Left cardiac atrium (tissue), 4 donors: Measurements from ENCODE around the gene BABAM1. TPM values are rescaled to one million over a fixed set of nuclear protein-coding genes. Genes with fewer than 3 reads are reported as not detected.

Experiments
- ATAC-seq, 2 donors: fragments of 200-7000 bp; cut with Tn5 transposase; one replicate each; pipeline ENCODE4 v1.9.1; 2020; ENCODE audit warnings: mild to moderate bottlenecking in 2 of 2, moderate library complexity in 2 of 2
- DNase-seq: peaks from one replicate; pipeline ENCODE4 v3.0.0-alpha.2; 2020
- intact Hi-C, 2 donors: fragments of 100-400 bp; cut with DNase I; formaldehyde crosslinking; loops; one replicate each; pipeline versions ENCODE4 v1.14.1 to v1.15.1; 2022 to 2023
- long read RNA-seq: library from polyadenylated mRNA; unstranded; transcript quantifications from one replicate; pipeline ENCODE4 v2.0.0, GENCODE V29; 2021
- total RNA-seq, 2 donors: library from RNA; stranded (reverse); fragmentation: NEBNext Ultra II Directional; extraction: Animal tissue kit (Norgen Biotek cat#: 25700); gene quantifications; one replicate each; pipeline ENCODE4 v1.2.1, GENCODE V29; 2021
- donor health status: DM: no; HTN: yes; CAD: no.
- donor health status: DM: no; HTN: yes; CAD: no; lungs with severe emphysema.
- donor health status: DM: yes; HTN: yes; CAD: no.
- donor health status: Dilated cardiomyopathy.

Gene BABAM1
- total RNA-seq: 10 to 100 TPM; 67.2 to 68.3 TPM
- long read RNA-seq, transcript BABAM1-201 (9 exons, 1,472 nt): minor isoform, 23 of 71 reads
- long read RNA-seq, transcript BABAM1-208 (9 exons, 1,470 nt): major isoform, 37 of 71 reads
- long read RNA-seq, partial matches to known transcripts: 0 of 71 reads
- long read RNA-seq, other reads (novel, unspliced or antisense): 8 of 71 reads

- ATAC-seq: peak; percentile 98
Observed at GRCh38 chr19:17266975-17267788, at the start of gene BABAM1. BABAM1 (plus strand) TSS chr19:17267443; CDS start chr19:17268807, 1,364 bp downstream.

GRCh38 chr19:17219286-17219685 lies 48.0 kb upstream of the BABAM1 start:
- ATAC-seq (no peak), DNase-seq (no peak)
- intact Hi-C loops: loop anchor here in 1 of 2 donors (5.0 kb wide), 1 partner anchor 142 kb away; the partner anchor contains the start of genes HAUS8 and MYO9B

More at GRCh38 chr19:17266975-17267788, at the start of gene BABAM1:
- intact Hi-C loops: no loop called here
- DNase-seq: peak; percentile 95

- DNase-seq (peak; percentile 70), ATAC-seq (peak in 1 of 2 donors; percentile 40)
- intact Hi-C loops: no loop called here
Observed at GRCh38 chr19:17220207-17220758, 47.0 kb upstream of the BABAM1 start.

GRCh38 chr19:17225053-17225452 lies 42.2 kb upstream of the BABAM1 start:
- DNase-seq (no peak), ATAC-seq (no peak)
- intact Hi-C loops: no loop called here

GRCh38 chr19:17226002-17226933 lies 41.0 kb upstream of the BABAM1 start, which contains the start of gene OCEL1:
OCEL1 (plus strand) TSS chr19:17226226; CDS start chr19:17226248, 22 bp downstream.
- intact Hi-C loops: no loop called here
- DNase-seq: peak; percentile 99
- ATAC-seq: peak; percentile 98

- intact Hi-C loops: no loop called here
- DNase-seq: no peak
- ATAC-seq: no peak
Observed at GRCh38 chr19:17227798-17228367, 39.4 kb upstream of the BABAM1 start.

- intact Hi-C loops: no loop called here
- DNase-seq: no peak
- no peak for ATAC-seq
Observed at GRCh38 chr19:17229890-17230289, 37.4 kb upstream of the BABAM1 start.

GRCh38 chr19:17232258-17232657 lies 35.0 kb upstream of the BABAM1 start:
- DNase-seq (no peak), ATAC-seq (no peak)
- intact Hi-C loops: no loop called here

GRCh38 chr19:17234911-17235299 lies 32.3 kb upstream of the BABAM1 start:
- DNase-seq (peak; percentile 66), ATAC-seq (peak; percentile 65 to 81)
- intact Hi-C loops: loop anchor here in 1 of 2 donors (5.0 kb wide), 1 partner anchor 168 kb away; no protein-coding TSS in a partner anchor

- ATAC-seq (peak; percentile 91 to 93), DNase-seq (peak; percentile 80)
- intact Hi-C loops: loop anchor here in 1 of 2 donors (5.0 kb wide), 1 partner anchor 168 kb away; no protein-coding TSS in a partner anchor
Observed at GRCh38 chr19:17235300-17235970, 31.8 kb upstream of the BABAM1 start.

GRCh38 chr19:17235971-17236777 lies 31.1 kb upstream of the BABAM1 start:
- DNase-seq: no peak
- ATAC-seq: peak; percentile 1 to 38
- intact Hi-C loops: loop anchor here in 1 of 2 donors (5.0 kb wide), 1 partner anchor 169 kb away; no protein-coding TSS in a partner anchor

- intact Hi-C loops: loop anchor here in 1 of 2 donors (5.0 kb wide), 1 partner anchor 170 kb away; no protein-coding TSS in a partner anchor
- DNase-seq: no peak
- ATAC-seq: no peak
Observed at GRCh38 chr19:17236811-17237543, 30.3 kb upstream of the BABAM1 start.

- DNase-seq: no peak
- ATAC-seq: no peak
- intact Hi-C loops: loop anchor here in 1 of 2 donors (5.0 kb wide), 1 partner anchor 171 kb away; no protein-coding TSS in a partner anchor
Observed at GRCh38 chr19:17237747-17238706, 29.2 kb upstream of the BABAM1 start.

- no peak for ATAC-seq
- intact Hi-C loops: no loop called here
- no peak for DNase-seq
Observed at GRCh38 chr19:17240062-17240752, 27.0 kb upstream of the BABAM1 start.
